Neuron (in vitro differentiated cells): ENCODE data around the gene WT1.

ENCODE experiments used
- H2AFZ ChIP-seq: one replicate; pipeline ENCODE4 v1.6.1; 2013; ENCODE audit warnings: low read depth, mild to moderate bottlenecking, inconsistent platforms, low read length, moderate library complexity
- H3K27me3 ChIP-seq: one replicate; pipeline ENCODE4 v1.6.1; 2013; ENCODE audit warnings: low read length; ENCODE audit not compliant: insufficient read depth
- H3K36me3 ChIP-seq: one replicate; pipeline ENCODE4 v1.6.1; 2013; ENCODE audit warnings: low read length; ENCODE audit not compliant: insufficient read depth
- H3K4me1 ChIP-seq: one replicate; pipeline ENCODE4 v1.6.1; 2013; ENCODE audit warnings: low read length; ENCODE audit not compliant: insufficient read depth
- H3K4me3 ChIP-seq: 2 replicates; pipeline ENCODE4 v1.5.1; 2013; ENCODE audit warnings: mild to moderate bottlenecking, low read length, moderate library complexity
- H3K9me3 ChIP-seq: one replicate; pipeline ENCODE4 v1.6.1; 2013; ENCODE audit warnings: low read length

WT1 gene

GRCh38 chr11:32402836-32403235 lies 32.5 kb downstream of the WT1 start:
- Histone ChIP-seq H3K4me1 (no peaks in the 10 kb centered on the region), H2AFZ (no peak overlapping the region), H3K4me3 (no peak overlapping the region), H3K27me3 (no peaks in the 10 kb centered on the region), H3K36me3 (no peaks in the 10 kb centered on the region), H3K9me3 (no peaks in the 10 kb centered on the region)

DNA sequence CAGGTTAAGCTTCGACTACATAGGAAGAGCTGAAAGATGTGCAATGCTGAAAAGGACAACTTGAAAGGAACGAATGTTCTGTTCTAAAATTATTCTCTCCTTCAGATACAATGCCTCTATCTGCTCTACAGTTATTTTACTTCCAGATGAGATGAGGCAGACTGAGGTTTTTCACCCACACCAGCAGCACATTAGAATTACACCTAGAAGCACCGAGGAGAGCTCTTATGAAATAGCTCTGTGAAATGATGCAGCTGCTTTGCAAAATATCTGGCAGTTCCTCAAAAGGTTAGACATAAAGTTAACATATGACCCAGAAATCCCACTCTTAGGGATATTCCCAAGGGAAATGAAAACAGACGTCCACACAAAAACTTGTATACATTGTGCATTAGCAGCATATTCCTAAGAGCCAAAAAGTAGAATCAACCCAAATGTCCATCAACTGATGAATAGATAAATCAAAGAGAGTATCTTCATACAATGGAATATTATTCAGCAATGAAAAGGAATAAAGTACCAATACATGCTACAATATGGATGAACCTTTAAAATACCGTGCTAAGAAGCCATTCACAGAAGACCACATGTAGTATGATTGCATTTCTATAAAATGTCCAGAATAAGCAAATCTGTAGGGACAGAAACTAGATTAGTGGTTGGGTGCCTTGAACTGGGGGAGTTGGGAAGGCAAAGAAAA lies 34.5 kb downstream of the WT1 start:
- H3K27me3 ChIP-seq, result no peaks in the 10 kb centered on the region

GRCh38 chr11:32400196-32400595 lies 35.1 kb downstream of the WT1 start:
- Histone ChIP-seq H3K27me3 (no peaks in the 10 kb centered on the region), H3K4me1 (no peaks in the 10 kb centered on the region), H3K9me3 (no peaks in the 10 kb centered on the region), H3K36me3 (no peaks in the 10 kb centered on the region), H2AFZ (no peak overlapping the region), H3K4me3 (no peak overlapping the region)

More for the DNA sequence above, 34.5 kb downstream of the WT1 start:
- Histone ChIP-seq H3K4me3 (no peak overlapping the region), H3K36me3 (no peaks in the 10 kb centered on the region), H3K4me1 (no peaks in the 10 kb centered on the region), H2AFZ (no peak overlapping the region), H3K9me3 (no peaks in the 10 kb centered on the region)

DNA sequence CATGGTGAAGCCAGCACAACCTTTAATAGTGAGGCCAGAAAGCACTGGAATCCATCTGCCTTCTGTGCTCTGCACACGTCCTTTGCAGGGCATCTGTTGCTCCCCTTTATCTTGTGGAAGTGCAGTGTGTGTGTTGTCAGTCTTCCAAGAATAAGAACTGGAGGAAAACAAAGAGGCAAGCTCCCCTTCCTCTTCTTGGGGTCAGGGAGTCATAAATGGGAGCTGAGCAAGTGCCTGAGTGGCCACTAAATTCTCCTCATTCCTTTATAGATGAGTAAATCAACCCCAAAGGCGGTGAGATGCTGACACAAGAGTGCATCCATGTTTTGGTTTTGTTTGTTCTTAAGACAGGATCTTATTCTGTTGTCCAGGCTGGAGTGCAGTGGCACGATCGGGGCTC lies 38.3 kb downstream of the WT1 start:
- H3K27me3 ChIP-seq, result no peaks in the 10 kb centered on the region
- H3K9me3 ChIP-seq, result no peaks in the 10 kb centered on the region
- H3K36me3 ChIP-seq, result no peaks in the 10 kb centered on the region
- H3K4me3 ChIP-seq, result no peak overlapping the region
- H3K4me1 ChIP-seq, result no peaks in the 10 kb centered on the region
- H2AFZ ChIP-seq, result no peak overlapping the region

DNA sequence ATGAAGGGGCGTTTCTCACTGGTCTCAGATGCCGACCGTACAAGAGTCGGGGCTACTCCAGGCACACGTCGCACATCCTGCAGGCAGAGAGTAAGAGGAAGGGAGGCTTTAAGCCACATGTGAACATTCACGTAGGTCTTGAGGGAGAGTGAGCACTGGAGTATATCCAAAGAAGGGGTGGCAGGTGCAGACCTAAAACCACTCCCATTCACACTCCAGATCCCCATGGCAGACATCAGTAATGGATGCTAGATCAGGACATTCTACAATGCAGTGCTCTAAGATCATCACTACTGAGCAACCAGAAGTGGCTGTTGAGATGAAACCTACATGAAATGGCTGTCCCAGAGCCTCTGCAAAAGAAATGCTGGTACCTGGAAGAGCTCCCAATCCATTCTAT lies 39.0 kb downstream of the WT1 start:
- H3K9me3 ChIP-seq, result no peaks in the 10 kb centered on the region
- H3K36me3 ChIP-seq, result no peaks in the 10 kb centered on the region
- no peak overlapping the region for H2AFZ ChIP-seq
- H3K4me3 ChIP-seq, result no peak overlapping the region
- H3K4me1 ChIP-seq, result no peaks in the 10 kb centered on the region
- no peaks in the 10 kb centered on the region for H3K27me3 ChIP-seq

- H3K4me1 ChIP-seq, result no peaks in the 10 kb centered on the region
- no peak overlapping the region for H3K4me3 ChIP-seq
- H3K9me3 ChIP-seq, result no peaks in the 10 kb centered on the region
- H2AFZ ChIP-seq, result no peak overlapping the region
- H3K36me3 ChIP-seq, result no peaks in the 10 kb centered on the region
- no peaks in the 10 kb centered on the region for H3K27me3 ChIP-seq
Measured at GRCh38 chr11:32395127-32395526, 40.2 kb downstream of the WT1 start.

DNA sequence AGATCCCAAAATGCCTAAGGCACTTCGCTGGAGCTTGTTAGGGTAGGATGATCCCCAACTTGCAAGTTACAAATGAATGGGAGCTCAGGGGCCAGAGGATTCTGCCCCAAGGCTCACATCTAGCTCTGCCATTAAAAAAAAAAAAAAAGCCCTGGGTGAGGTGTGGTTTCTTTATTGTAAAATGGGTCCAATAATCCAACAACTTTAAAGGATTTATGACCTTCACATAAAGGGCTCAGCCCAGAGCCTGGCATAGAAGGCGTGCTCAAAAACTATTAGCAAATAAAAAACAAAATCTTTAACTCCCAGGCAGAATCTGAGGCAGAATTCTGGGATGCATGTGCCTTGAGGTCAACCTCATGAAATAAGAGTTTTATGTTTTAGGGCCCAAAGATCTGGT lies 42.5 kb downstream of the WT1 start:
- peaks cover 8% of the 10 kb centered on the region for H3K27me3 ChIP-seq

DNA sequence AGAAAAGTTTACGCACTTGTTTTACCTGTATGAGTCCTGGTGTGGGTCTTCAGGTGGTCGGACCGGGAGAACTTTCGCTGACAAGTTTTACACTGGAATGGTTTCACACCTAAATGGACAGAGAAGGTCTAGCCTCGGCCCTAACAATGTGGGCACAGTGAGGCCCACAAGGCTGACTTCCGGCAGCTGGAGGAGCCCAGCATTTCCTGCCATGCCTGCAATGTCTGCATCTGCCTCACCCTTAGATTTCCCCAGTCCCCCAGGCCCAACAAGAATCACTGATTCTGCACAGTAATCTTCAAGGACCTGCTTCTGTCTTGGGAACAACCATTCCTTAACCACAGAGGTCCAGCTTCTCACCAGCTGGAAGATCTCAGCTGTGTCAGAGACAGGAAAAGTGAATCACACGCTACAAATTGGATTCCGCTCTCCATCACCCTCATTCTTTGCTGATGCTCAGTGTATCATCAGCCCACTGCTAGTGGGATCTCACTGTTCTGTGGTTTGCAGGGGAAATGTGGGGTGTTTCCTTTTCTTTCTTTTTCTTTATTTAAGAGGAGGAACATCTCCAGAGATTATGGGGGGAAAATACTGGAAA lies 43.3 kb downstream of the WT1 start:
- Histone ChIP-seq H3K4me3 (no peak overlapping the region), H3K4me1 (no peaks in the 10 kb centered on the region), H3K9me3 (no peaks in the 10 kb centered on the region), H3K36me3 (no peaks in the 10 kb centered on the region), H3K27me3 (peaks cover 8% of the 10 kb centered on the region), H2AFZ (no peak overlapping the region)

More for the DNA sequence above, 42.5 kb downstream of the WT1 start:
- Histone ChIP-seq H3K4me3 (no peak overlapping the region), H3K36me3 (no peaks in the 10 kb centered on the region), H2AFZ (no peak overlapping the region), H3K4me1 (no peaks in the 10 kb centered on the region), H3K9me3 (no peaks in the 10 kb centered on the region)

GRCh38 chr11:32391479-32391878 lies 43.9 kb downstream of the WT1 start:
- Histone ChIP-seq H2AFZ (no peak overlapping the region), H3K9me3 (no peaks in the 10 kb centered on the region), H3K4me3 (no peak overlapping the region), H3K27me3 (peaks cover 8% of the 10 kb centered on the region), H3K4me1 (no peaks in the 10 kb centered on the region), H3K36me3 (no peaks in the 10 kb centered on the region)

- Histone ChIP-seq H3K9me3 (no peaks in the 10 kb centered on the region), H3K4me1 (no peaks in the 10 kb centered on the region), H2AFZ (no peak overlapping the region), H3K36me3 (no peaks in the 10 kb centered on the region), H3K27me3 (peaks cover 8% of the 10 kb centered on the region), H3K4me3 (no peak overlapping the region)
Measured at GRCh38 chr11:32390712-32391111, 44.6 kb downstream of the WT1 start.

GRCh38 chr11:32388871-32389770 lies 46.2 kb downstream of the WT1 start:
- no peaks in the 10 kb centered on the region for H3K4me1 ChIP-seq
- no peak overlapping the region for H3K4me3 ChIP-seq
- no peak overlapping the region for H2AFZ ChIP-seq
- H3K36me3 ChIP-seq, result no peaks in the 10 kb centered on the region
- no peaks in the 10 kb centered on the region for H3K9me3 ChIP-seq
- H3K27me3 ChIP-seq, result peaks cover 8% of the 10 kb centered on the region

GRCh38 chr11:32388365-32388764 lies 47.0 kb downstream of the WT1 start:
- Histone ChIP-seq H3K4me1 (no peaks in the 10 kb centered on the region), H3K4me3 (no peak overlapping the region), H3K27me3 (peaks cover 8% of the 10 kb centered on the region), H3K9me3 (no peaks in the 10 kb centered on the region), H3K36me3 (no peaks in the 10 kb centered on the region), H2AFZ (no peak overlapping the region)

DNA sequence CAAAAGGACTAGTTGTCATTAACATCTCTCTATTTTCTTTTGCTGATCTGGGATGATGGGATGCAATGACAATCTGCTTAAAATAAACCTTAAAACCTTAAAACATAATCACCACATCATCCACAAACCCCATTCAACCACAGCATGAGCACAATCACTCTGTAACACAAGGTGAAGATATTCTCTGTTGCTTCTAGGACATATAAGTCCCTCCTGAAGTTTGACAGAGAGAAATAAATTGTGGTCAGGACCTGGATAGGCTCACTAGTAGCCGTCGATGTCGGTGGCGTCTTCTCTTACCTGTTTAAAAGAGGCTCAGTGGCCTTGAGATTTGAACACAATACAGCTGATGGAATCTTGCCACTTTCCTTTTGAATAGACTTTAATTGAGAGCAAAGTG lies 47.9 kb downstream of the WT1 start:
- Histone ChIP-seq H3K27me3 (peaks cover 8% of the 10 kb centered on the region), H3K9me3 (no peaks in the 10 kb centered on the region), H3K4me3 (no peak overlapping the region), H2AFZ (no peak overlapping the region), H3K4me1 (no peaks in the 10 kb centered on the region), H3K36me3 (no peaks in the 10 kb centered on the region)
